Ishikawa (cell line): Measurements from ENCODE around the gene GRIK4.

ENCODE experiments used
- CEBPB ChIP-seq: IDR thresholded peaks from 2 replicates; pipeline ENCODE4 v1.6.1; 2012
- CREB1 ChIP-seq: IDR thresholded peaks from 2 replicates; pipeline ENCODE4 v1.6.1; 2012; ENCODE audit warnings: low read depth
- EGR1 ChIP-seq: IDR thresholded peaks from 2 replicates; pipeline ENCODE4 v1.6.1; 2012
- EP300 ChIP-seq: IDR thresholded peaks from 2 replicates; pipeline ENCODE4 v1.6.1; 2012; ENCODE audit warnings: borderline replicate concordance
- FOXM1 ChIP-seq: IDR thresholded peaks from 2 replicates; pipeline ENCODE4 v1.6.1; 2012; ENCODE audit warnings: low read depth, borderline replicate concordance
- NFIC ChIP-seq: IDR thresholded peaks from 2 replicates; pipeline ENCODE4 v1.6.1; 2012
- RAD21 ChIP-seq: IDR thresholded peaks from 2 replicates; pipeline ENCODE4 v1.6.1; 2012; ENCODE audit warnings: low read depth
- TAF1 ChIP-seq: IDR thresholded peaks from 2 replicates; pipeline ENCODE4 v1.6.1; 2012; ENCODE audit warnings: low read depth, mild to moderate bottlenecking
- TCF12 ChIP-seq: IDR thresholded peaks from 2 replicates; pipeline ENCODE4 v1.6.1; 2012; ENCODE audit warnings: low read depth
- TEAD4 ChIP-seq: IDR thresholded peaks from 2 replicates; pipeline ENCODE4 v1.6.1; 2012
- YY1 ChIP-seq: IDR thresholded peaks from 2 replicates; pipeline ENCODE4 v1.6.1; 2012; ENCODE audit warnings: low read depth
- ZBTB7A ChIP-seq: IDR thresholded peaks from 2 replicates; pipeline ENCODE4 v1.6.1; 2012; ENCODE audit warnings: low read depth
- TF ChIP-seq, protein P1 (sequence below): IDR thresholded peaks from 2 replicates; pipeline ENCODE4 v1.6.1; 2012; ENCODE audit warnings: low read depth, mild to moderate bottlenecking
- TF ChIP-seq, protein P2 (sequence below): IDR thresholded peaks from 2 replicates; pipeline ENCODE4 v1.6.1; 2012
- TF ChIP-seq, protein P3 (sequence below): IDR thresholded peaks from 2 replicates; pipeline ENCODE4 v1.6.1; 2012

GRIK4 gene

DNA sequence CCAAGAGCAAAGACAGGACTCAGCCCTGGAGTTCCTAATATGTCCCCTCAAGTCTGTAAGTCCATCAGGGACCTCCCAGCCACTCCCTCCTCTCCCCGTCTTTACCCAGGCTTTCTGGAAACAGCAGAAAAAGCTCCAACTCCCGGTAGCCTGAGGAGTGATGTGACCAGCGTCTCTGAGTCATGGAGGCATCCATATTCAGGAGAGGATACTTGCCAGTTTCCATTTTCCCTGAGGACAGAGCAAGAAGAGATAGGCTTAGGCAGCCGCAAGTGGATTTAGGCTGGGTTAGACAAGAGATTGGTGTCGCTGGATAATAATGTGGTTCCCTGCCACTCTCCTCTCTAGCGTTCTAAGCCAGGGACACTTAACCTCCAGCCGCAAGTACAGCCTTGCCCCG lies 206.6 kb downstream of the GRIK4 start:
- TF ChIP-seq, protein P1, sequence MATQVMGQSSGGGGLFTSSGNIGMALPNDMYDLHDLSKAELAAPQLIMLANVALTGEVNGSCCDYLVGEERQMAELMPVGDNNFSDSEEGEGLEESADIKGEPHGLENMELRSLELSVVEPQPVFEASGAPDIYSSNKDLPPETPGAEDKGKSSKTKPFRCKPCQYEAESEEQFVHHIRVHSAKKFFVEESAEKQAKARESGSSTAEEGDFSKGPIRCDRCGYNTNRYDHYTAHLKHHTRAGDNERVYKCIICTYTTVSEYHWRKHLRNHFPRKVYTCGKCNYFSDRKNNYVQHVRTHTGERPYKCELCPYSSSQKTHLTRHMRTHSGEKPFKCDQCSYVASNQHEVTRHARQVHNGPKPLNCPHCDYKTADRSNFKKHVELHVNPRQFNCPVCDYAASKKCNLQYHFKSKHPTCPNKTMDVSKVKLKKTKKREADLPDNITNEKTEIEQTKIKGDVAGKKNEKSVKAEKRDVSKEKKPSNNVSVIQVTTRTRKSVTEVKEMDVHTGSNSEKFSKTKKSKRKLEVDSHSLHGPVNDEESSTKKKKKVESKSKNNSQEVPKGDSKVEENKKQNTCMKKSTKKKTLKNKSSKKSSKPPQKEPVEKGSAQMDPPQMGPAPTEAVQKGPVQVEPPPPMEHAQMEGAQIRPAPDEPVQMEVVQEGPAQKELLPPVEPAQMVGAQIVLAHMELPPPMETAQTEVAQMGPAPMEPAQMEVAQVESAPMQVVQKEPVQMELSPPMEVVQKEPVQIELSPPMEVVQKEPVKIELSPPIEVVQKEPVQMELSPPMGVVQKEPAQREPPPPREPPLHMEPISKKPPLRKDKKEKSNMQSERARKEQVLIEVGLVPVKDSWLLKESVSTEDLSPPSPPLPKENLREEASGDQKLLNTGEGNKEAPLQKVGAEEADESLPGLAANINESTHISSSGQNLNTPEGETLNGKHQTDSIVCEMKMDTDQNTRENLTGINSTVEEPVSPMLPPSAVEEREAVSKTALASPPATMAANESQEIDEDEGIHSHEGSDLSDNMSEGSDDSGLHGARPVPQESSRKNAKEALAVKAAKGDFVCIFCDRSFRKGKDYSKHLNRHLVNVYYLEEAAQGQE = no peak
- TF ChIP-seq TAF1 = no peak
- no peak for TF ChIP-seq YY1
- TF ChIP-seq TCF12 = no peak
- TF ChIP-seq NFIC = no peak
- TF ChIP-seq CEBPB = no peak

DNA sequence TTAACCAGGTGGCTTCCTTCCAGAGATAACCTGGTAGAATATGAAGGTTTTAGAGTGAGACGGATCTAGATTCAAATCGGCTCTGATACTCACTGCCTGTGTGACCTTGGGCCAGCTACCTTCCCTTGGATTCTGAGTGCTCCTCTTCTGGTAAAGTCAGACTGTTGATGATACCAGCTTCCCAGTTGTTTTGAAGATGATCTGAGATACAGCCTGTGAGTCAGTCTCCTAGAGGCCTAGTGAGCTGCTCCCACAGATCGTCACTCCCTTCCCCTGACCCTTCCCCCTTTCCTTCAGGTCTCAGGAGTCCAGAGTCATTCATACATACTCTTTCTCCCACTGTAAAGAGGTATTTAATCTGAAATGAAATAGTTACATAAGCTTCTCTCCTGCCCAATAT lies 207.8 kb downstream of the GRIK4 start:
- TF ChIP-seq CEBPB = no peak
- no peak for TF ChIP-seq NFIC
- TF ChIP-seq, protein P1 = no peak
- TF ChIP-seq, protein P2, sequence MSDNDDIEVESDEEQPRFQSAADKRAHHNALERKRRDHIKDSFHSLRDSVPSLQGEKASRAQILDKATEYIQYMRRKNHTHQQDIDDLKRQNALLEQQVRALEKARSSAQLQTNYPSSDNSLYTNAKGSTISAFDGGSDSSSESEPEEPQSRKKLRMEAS = no peak
- no peak for TF ChIP-seq TEAD4
- TF ChIP-seq, protein P3, sequence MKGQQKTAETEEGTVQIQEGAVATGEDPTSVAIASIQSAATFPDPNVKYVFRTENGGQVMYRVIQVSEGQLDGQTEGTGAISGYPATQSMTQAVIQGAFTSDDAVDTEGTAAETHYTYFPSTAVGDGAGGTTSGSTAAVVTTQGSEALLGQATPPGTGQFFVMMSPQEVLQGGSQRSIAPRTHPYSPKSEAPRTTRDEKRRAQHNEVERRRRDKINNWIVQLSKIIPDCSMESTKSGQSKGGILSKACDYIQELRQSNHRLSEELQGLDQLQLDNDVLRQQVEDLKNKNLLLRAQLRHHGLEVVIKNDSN = no peak
- no peak for TF ChIP-seq TCF12
- TF ChIP-seq EGR1 = no peak
- no peak for TF ChIP-seq TAF1
- TF ChIP-seq RAD21 = no peak
- no peak for TF ChIP-seq EP300
- no peak for TF ChIP-seq ZBTB7A
- TF ChIP-seq CREB1 = no peak

DNA sequence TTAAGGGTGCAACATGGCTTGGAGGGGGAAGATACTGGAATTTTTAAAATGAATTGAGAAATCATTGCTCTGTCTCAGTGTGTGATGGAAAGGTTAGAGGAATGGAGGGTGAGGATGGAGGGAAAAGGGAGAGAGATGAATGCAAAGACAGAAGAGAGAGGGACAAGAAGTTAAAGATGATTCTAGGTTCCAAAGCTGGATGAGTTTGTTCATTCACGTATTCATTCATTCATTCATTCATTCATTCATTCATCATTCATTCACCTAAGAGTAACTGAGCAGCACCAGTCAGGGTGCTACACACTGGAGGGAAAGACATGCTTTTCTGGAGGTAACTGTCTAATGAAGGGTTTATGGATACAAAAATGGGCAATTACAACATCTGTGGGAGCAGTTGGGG lies 209.2 kb downstream of the GRIK4 start:
- no peak for TF ChIP-seq CEBPB
- TF ChIP-seq TEAD4 = no peak
- no peak for TF ChIP-seq FOXM1
- TF ChIP-seq, protein P3 = no peak
- no peak for TF ChIP-seq NFIC
- TF ChIP-seq CREB1 = no peak
- no peak for TF ChIP-seq RAD21
- TF ChIP-seq, protein P1 = no peak
- no peak for TF ChIP-seq TCF12
- TF ChIP-seq EP300 = no peak
- no peak for TF ChIP-seq EGR1
- no peak for TF ChIP-seq ZBTB7A
- no peak for TF ChIP-seq TAF1

DNA sequence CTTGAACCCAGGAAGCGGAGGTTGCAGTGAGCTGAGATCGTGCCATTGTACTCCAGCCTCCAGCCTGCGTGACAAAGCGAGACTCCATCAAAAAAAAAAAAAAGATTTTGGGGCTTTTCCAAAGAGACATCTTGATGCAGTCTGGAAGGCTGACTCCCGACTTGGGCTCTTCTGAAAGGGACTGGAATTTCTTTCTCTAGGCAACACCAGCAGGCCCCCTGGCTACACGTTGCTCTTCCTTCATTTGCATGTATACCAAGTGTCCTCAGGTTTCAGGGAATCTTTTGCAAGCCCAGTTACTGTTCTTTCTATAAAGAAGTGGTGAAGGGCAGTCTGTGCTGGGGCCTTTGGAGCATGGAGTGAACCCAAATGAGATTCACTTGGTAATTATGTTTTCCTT lies 211.0 kb downstream of the GRIK4 start:
- TF ChIP-seq ZBTB7A = no peak
- TF ChIP-seq, protein P2 = no peak
- TF ChIP-seq, protein P1 = no peak
- no peak for TF ChIP-seq TAF1
- no peak for TF ChIP-seq CREB1
- no peak for TF ChIP-seq TEAD4
- no peak for TF ChIP-seq FOXM1
- TF ChIP-seq EP300 = no peak
- TF ChIP-seq, protein P3 = no peak
- no peak for TF ChIP-seq NFIC
- no peak for TF ChIP-seq TCF12
- TF ChIP-seq YY1 = no peak
- no peak for TF ChIP-seq RAD21
- TF ChIP-seq CEBPB = no peak
- no peak for TF ChIP-seq EGR1
